Prostate gland (tissue), 2 donors: ENCODE measurements around the gene MAP1LC3A.

Source experiments
- CTCF ChIP-seq, 4 experiments: fragments of 200-600 bp in 2 of 4; fragments of 450-650 bp in 2 of 4; sonication (generic) in 2 of 4; IDR thresholded peaks; 1 replicate in 3 of 4; 2 replicates in 1 of 4; pipeline ENCODE4 v1.5.1; 2016 to 2019; ENCODE audit warnings: antibody characterized with exemption in 4 of 4, mild to moderate bottlenecking in 2 of 4, moderate library complexity in 2 of 4
- POLR2A ChIP-seq: fragments of 450-650 bp; IDR thresholded peaks from one replicate; pipeline ENCODE4 v1.6.1; 2016; ENCODE audit warnings: antibody characterized with exemption, mild to moderate bottlenecking

GRCh38 chr20:34552569-34552968 lies 5.9 kb upstream of the MAP1LC3A start:
- TF ChIP-seq CTCF (IDR thresholded peaks at IDR 0.05) (no peak), POLR2A (no peak)
